PC-9 (cell line): ENCODE measurements around the gene CASQ1. TPM values are rescaled to one million over a fixed set of nuclear protein-coding genes. Genes with fewer than 3 reads are reported as not detected.
A peak's percentile ranks its signal among the peaks of the same experiment; 100 is the strongest.

ENCODE experiments used
- BruUV-seq: library from RNA; stranded (reverse); fragments of 400-500 nt; replicated peaks from 2 replicates; lab custom pipeline; 2021; lab: Mats Ljungman, UMichigan
- CTCF ChIA-PET: fragments of 300-600 bp; sonication (Branson Sonifier 250); formaldehyde crosslinking; loops from one replicate; lab custom pipeline; 2022; ENCODE audit warnings: antibody characterized with exemption; lab: Charles Lee
- POLR2A ChIA-PET: fragments of 300-600 bp; sonication (Branson Sonifier 250); formaldehyde crosslinking; loops from one replicate; lab custom pipeline; 2022; ENCODE audit warnings: antibody characterized with exemption; ENCODE audit not compliant: unreplicated experiment; lab: Charles Lee
- DNase-seq, 2 experiments: peaks; one replicate each; pipeline versions ENCODE4 v3.0.0 to v3.0.0-alpha.2; 2015 to 2022; ENCODE audit warnings: mixed read lengths in 1 of 2
- H2AFZ ChIP-seq: fragments of 200-600 bp; sonication (generic); 2 replicates; pipeline ENCODE4 v1.8.1; 2017; ENCODE audit warnings: antibody characterized with exemption
- H3F3A ChIP-seq: fragments of 200-600 bp; sonication (generic); 2 replicates; pipeline ENCODE4 v1.8.1; 2017; ENCODE audit warnings: antibody characterized with exemption, mild to moderate bottlenecking, low read depth; ENCODE audit not compliant: insufficient read depth
- H3K27ac ChIP-seq: fragments of 200-600 bp; sonication (generic); 2 replicates; pipeline ENCODE4 v1.6.1; 2016; ENCODE audit warnings: mixed run types
- H3K27me3 ChIP-seq: fragments of 200-600 bp; sonication (generic); 2 replicates; pipeline ENCODE4 v1.6.1; 2016; ENCODE audit warnings: low read depth, mixed run types; ENCODE audit not compliant: insufficient read depth
- H3K36me3 ChIP-seq: fragments of 200-600 bp; sonication (generic); 2 replicates; pipeline ENCODE4 v1.6.1; 2016; ENCODE audit warnings: low read depth, mixed run types
- H3K4me1 ChIP-seq: fragments of 200-600 bp; sonication (generic); replicated peaks from 2 replicates; pipeline ENCODE4 v1.6.1; 2016; ENCODE audit warnings: mixed run types; ENCODE audit not compliant: insufficient read depth
- H3K4me2 ChIP-seq: fragments of 200-600 bp; sonication (generic); 2 replicates; pipeline ENCODE4 v1.6.1; 2017; ENCODE audit warnings: mixed run types
- H3K4me3 ChIP-seq: fragments of 200-600 bp; sonication (generic); 2 replicates; pipeline ENCODE4 v1.6.1; 2016; ENCODE audit warnings: mixed run types
- H3K79me2 ChIP-seq: fragments of 200-600 bp; sonication (generic); 2 replicates; pipeline ENCODE4 v1.6.1; 2017; ENCODE audit warnings: low read depth, mixed run types
- H3K9me2 ChIP-seq: fragments of 200-600 bp; sonication (generic); 2 replicates; pipeline ENCODE4 v1.8.1; 2017; ENCODE audit warnings: mild to moderate bottlenecking; ENCODE audit not compliant: insufficient read depth
- H3K9me3 ChIP-seq: fragments of 200-600 bp; sonication (generic); 2 replicates; pipeline ENCODE4 v1.8.1; 2016; ENCODE audit warnings: low read depth; ENCODE audit not compliant: insufficient read depth
- H4K20me1 ChIP-seq: fragments of 200-600 bp; sonication (generic); 2 replicates; pipeline ENCODE4 v1.8.1; 2017; ENCODE audit not compliant: insufficient read depth
- EZH2 ChIP-seq: fragments of 200-600 bp; sonication (generic); IDR thresholded peaks from 2 replicates; pipeline ENCODE4 v1.8.0; 2017; ENCODE audit warnings: antibody characterized with exemption, low read depth
- intact Hi-C: fragments of 100-400 bp; cut with micrococcal nuclease; formaldehyde crosslinking; loops from one replicate; pipeline ENCODE4 v1.10.0; 2022; ENCODE audit not compliant: unreplicated experiment
- total RNA-seq: library from RNA; stranded (reverse); gene quantifications from 2 replicates; pipeline ENCODE4 v1.2.3, GENCODE V29; 2021
- TF ChIP-seq, protein P1 (sequence below): fragments of 200-600 bp; sonication (generic); conservative IDR thresholded peaks from 2 replicates; pipeline ENCODE4 v1.6.1; 2017; ENCODE audit warnings: mixed run types, antibody characterized with exemption, mild to moderate bottlenecking, moderate library complexity

The CASQ1 gene
- total RNA-seq, 1 experiment from 2014 or later, result not detected

DNA sequence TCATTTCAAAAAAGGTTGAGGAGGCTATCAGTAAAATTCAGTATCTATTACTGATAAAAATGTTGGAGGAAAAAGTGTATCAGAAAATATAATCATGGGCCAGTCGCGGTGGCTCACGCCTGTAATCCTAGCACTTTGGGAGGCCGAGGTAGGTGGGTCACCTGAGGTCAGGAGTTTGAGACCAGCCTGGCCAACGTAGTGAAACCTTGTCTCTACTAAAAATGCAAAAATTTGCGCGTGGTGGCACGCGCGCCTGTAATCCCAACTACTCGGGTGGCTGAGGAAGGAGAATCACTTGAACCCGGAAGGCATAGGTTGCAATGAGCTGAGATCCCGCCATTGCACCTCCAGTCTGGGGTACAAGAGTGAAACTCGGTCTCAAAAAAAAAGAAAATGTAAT, 44.3 kb upstream of the CASQ1 start:
- CTCF ChIA-PET, result no interaction called here
- no peak overlapping the region for H3K27ac ChIP-seq
- no peak overlapping the region for H2AFZ ChIP-seq
- no peaks in the 10 kb centered on the region for H3K79me2 ChIP-seq
- POLR2A ChIA-PET, result interaction anchor here (0.7 kb wide), 1 partner anchor 40 kb away, joined by 24 read pairs; no protein-coding TSS in a partner anchor
- intact Hi-C loops, result no loop called here
- no peaks in the 10 kb centered on the region; the same call in 1 of the 2 replicates for H3K27me3 ChIP-seq
- TF ChIP-seq, protein P1, sequence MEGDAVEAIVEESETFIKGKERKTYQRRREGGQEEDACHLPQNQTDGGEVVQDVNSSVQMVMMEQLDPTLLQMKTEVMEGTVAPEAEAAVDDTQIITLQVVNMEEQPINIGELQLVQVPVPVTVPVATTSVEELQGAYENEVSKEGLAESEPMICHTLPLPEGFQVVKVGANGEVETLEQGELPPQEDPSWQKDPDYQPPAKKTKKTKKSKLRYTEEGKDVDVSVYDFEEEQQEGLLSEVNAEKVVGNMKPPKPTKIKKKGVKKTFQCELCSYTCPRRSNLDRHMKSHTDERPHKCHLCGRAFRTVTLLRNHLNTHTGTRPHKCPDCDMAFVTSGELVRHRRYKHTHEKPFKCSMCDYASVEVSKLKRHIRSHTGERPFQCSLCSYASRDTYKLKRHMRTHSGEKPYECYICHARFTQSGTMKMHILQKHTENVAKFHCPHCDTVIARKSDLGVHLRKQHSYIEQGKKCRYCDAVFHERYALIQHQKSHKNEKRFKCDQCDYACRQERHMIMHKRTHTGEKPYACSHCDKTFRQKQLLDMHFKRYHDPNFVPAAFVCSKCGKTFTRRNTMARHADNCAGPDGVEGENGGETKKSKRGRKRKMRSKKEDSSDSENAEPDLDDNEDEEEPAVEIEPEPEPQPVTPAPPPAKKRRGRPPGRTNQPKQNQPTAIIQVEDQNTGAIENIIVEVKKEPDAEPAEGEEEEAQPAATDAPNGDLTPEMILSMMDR, result no peak
- no peak for TF ChIP-seq EZH2
- no peaks in the 10 kb centered on the region; the same call in 1 of the 2 replicates for H3K9me3 ChIP-seq
- no peaks in the 10 kb centered on the region for H4K20me1 ChIP-seq
- no peaks in the 10 kb centered on the region; the same call in 1 of the 2 replicates for H3F3A ChIP-seq
- H3K9me2 ChIP-seq, result no peaks in the 10 kb centered on the region; the same call in 1 of the 2 replicates
- no TSS peak for BruUV-seq
- H3K4me3 ChIP-seq, result no peak overlapping the region
- DNase-seq, result no peak
- no peak overlapping the region for H3K4me2 ChIP-seq
- H3K36me3 ChIP-seq, result no peaks in the 10 kb centered on the region
- H3K4me1 ChIP-seq, result peaks cover 7% of the 10 kb centered on the region; the same call in 1 of the 2 replicates

DNA sequence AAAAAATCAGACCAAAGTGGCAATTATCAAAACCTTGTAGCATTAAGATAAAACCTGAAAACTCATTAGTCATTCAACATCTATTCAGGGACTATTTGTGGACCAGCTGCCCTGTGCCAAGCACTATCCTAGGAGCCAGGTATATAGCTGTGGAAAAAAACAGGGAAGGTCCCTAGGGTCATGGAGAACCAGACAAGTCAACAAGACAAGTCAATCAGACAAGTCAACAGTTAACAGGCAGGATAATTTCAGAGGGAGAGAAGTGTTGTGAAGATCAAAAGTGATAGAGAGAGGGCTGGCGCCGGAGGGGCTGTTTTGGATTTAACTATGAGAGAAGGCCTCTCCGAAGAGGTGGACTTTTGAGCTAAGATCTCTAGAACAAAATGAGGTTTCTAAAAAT, 42.3 kb upstream of the CASQ1 start:
- no peaks in the 10 kb centered on the region for H4K20me1 ChIP-seq
- BruUV-seq, result no TSS peak
- H3F3A ChIP-seq, result no peaks in the 10 kb centered on the region; the same call in 1 of the 2 replicates
- no peak for DNase-seq
- no peaks in the 10 kb centered on the region; the same call in 1 of the 2 replicates for H3K9me3 ChIP-seq
- CTCF ChIA-PET, result no interaction called here
- no peak overlapping the region for H3K4me2 ChIP-seq
- no peak overlapping the region for H3K4me3 ChIP-seq
- H3K36me3 ChIP-seq, result no peaks in the 10 kb centered on the region
- no peak overlapping the region for H3K27ac ChIP-seq
- no peak overlapping the region for H2AFZ ChIP-seq
- H3K9me2 ChIP-seq, result no peaks in the 10 kb centered on the region
- H3K4me1 ChIP-seq, result peaks cover 7% of the 10 kb centered on the region; the same call in 1 of the 2 replicates
- H3K79me2 ChIP-seq, result no peaks in the 10 kb centered on the region
- no peaks in the 10 kb centered on the region for H3K27me3 ChIP-seq
- TF ChIP-seq EZH2, result no peak
- TF ChIP-seq, protein P1, result no peak
- POLR2A ChIA-PET, result no interaction called here
- intact Hi-C loops, result no loop called here

DNA sequence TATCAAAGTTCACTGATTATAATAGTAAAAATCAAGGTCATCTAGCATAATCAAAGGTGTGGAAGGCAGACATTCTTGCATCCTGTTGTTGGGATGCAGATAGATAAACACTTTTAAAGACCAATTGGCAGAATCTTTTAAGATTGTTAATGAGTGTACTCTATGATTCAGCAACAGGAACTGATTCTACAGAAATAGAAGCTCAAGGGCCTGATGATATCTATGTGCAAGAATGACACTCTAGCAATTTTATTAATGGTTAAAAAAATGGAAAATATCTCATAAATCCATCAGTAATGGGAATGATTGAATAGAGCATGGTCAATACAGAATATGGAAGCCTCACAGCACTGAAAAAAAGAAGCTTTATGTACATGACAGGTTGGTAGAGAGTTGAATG, 41.1 kb upstream of the CASQ1 start:
- no peak overlapping the region for H3K4me3 ChIP-seq
- H3K4me1 ChIP-seq, result peaks cover 7% of the 10 kb centered on the region; the same call in 1 of the 2 replicates
- H3K9me3 ChIP-seq, result no peaks in the 10 kb centered on the region; the same call in 1 of the 2 replicates
- BruUV-seq, result no TSS peak
- POLR2A ChIA-PET, result interaction anchor here (0.6 kb wide), 1 partner anchor 50 kb away, joined by 23 read pairs; no protein-coding TSS in a partner anchor
- no peaks in the 10 kb centered on the region for H3K79me2 ChIP-seq
- no peaks in the 10 kb centered on the region for H3K27me3 ChIP-seq
- H3K4me2 ChIP-seq, result 0 out of 2 replicates have a peak overlapping the region, but pooled peaks have one; percentile 10
- DNase-seq, result no peak
- H3K9me2 ChIP-seq, result no peaks in the 10 kb centered on the region
- TF ChIP-seq, protein P1, result no peak
- intact Hi-C loops, result no loop called here
- CTCF ChIA-PET, result no interaction called here
- no peaks in the 10 kb centered on the region; the same call in 1 of the 2 replicates for H3F3A ChIP-seq
- H4K20me1 ChIP-seq, result no peaks in the 10 kb centered on the region
- H3K36me3 ChIP-seq, result no peaks in the 10 kb centered on the region
- peak overlapping the region; percentile 46 for H3K27ac ChIP-seq
- H2AFZ ChIP-seq, result no peak overlapping the region
